HuH-7.5 (cell line): ENCODE results near the gene PIP5K1C.
"Not testable (repeated sequence)": the region's sequence is repeated elsewhere in the genome, so short reads cannot be mapped to it uniquely, and the experiment has no call there.

Experiments
- DNase-seq: peaks from one replicate; pipeline ENCODE4 v3.0.0; 2011; ENCODE audit warnings: low spot score

The PIP5K1C gene

DNA sequence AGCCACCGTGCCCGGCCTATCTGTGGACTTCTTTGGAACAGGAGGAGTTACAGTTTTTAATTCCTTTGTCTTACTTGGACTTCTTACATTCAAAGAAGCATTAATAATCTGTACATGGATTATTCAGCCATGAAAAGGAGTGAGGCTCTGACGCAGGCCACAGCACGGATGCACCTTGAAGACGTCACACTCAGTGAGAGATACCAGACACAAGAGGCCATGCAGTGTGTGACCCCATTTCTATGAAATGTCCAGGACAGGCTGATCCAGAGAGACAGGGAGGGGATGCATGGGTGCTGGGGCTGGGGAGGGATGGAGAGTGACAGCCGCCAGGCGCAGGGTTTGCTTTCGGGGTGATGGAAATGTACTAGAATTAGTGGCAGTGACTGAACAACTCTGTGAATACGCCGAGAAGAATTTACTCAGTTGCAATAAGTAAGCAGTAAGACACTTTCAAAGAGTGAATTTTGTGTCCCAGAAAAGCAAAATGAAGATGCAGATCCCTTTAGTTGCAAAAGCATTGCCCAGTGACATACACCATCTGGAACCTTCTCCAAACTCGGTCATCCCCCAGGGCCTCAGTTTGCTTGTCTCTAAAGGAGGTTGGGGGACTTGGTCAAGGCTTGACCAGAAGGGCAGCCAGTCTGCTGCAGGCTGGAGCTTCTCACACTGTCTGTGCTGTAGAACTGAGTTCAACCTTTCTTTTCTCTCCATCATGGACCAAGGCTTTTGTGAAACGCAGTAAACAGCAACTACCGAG, 25.3 kb downstream of the PIP5K1C start:
- DNase-seq: no peak

DNA sequence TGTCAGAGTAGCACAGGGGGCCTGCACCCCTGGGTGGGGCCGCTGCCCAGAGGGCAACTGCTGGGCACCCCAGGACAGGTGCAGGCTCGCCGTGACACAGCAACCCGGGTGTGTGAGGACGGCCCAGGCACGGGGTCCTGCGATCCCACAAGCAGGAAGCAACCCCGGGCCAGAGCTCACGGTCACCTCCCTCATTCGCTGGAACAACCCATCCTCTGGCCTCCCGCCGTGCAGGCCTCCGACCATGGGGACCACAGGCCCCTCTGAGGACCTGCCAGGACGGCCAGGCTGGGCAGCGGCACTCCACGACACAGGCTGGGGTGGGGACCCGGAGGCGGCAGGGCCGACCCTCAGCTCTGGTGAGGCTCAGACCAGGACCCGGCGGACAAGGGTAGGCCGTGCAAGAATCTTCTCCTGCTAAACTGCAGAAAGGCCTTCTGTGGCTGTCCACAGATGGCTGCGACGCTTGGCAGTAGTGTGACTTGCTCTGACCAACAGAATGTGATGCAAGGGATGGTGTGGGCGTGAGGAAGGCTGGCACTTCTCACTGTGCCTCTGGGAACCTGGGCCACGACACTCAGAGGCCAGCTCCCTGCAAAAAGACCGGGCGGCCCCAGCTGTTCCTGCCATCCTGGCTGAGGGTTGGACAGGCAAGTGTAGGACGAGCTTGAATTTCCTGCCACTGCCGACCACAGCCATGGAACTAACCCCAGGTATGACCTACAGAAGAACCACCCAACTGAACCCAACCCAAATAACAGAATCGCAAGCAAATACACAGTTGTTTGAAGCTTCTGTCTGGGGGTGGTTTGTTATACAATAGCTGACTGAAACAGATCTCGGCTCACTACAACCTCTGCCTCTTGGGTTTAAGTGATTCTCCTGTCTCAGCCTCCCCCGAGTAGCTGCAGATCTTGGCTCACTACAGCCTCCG, 26.5 kb downstream of the PIP5K1C start:
- no peak for DNase-seq

DNA sequence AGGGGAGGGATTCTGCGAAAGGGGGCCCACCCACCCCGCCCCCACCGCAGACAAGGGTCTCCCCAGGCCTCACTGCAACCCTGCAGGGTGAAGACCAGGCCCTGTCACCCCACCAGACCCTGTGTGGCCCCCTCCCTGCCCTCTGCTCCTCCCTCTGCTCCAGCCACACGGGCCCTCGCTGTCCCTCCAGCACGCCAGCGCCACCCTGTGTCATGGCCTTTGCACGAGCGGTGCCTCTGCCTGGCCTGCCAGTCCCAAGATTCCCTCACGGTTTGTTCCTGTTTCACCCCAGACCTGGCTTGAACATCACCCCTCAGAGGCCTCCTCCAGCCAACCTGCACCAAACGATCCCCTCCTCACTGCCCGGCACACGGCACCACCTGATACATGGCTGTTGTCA, 27.3 kb downstream of the PIP5K1C start:
- no peak for DNase-seq

DNA sequence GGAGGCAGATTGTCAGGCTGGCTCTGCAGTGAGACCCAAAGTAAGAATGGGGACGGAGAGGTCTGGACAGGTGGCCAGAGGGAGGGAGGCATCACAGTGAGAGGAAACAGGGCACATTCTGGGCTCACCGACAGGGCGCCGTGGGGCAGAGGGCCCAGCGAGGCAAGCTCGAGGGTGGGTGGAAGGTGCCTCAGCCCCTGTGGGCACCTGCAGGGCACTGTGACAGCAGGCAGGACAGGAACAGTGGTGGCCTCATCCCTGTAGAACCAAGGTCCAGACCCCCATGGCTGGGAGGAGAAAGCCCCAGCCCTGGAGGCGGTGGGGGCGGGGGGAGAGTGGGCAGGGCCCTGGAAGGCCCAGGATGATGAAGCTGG, 27.7 kb downstream of the PIP5K1C start:
- no peak for DNase-seq

DNA sequence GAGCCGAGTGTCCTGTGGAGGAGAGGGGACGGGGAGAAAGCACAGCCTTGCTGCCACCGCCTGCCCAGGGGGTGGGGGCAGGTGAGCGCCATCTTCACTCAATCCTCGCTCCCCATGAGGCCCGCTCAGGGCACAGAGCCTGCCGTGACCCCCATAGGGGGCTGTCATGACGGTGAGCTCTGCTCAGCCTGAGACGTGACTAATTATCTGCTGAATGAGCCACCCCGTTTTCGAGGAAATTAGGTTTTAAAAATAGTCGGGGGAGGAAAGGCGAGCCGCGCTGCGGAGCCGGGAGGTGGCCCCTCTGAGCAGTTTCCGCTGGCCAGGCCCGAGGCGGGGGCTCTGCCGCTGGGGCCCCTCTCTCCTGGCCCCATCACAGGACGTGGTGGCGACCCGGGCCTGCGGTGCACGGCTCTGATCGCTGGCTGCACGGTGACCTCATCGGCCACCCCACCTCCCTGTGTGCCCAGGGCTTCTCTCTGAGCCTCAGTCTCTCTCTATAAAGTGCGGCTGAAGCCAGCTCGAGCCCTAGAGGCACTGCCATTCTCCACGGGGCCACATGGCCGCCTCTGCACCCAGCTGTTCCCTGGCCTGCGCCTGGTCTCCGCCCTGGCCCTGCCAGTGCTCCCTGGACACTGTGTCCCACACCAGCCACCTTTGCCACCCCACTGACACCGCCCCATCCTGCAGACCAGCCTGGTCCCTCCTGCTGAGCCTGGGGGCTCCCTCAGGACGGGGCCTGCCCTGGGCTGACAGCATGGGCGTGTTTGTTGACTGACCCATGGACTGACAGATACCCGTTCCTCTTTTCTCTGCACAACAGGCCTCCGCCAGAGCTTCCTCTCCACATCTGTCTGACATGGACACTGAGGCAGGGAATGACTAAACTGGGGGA, 28.3 kb downstream of the PIP5K1C start:
- DNase-seq: no peak

DNA sequence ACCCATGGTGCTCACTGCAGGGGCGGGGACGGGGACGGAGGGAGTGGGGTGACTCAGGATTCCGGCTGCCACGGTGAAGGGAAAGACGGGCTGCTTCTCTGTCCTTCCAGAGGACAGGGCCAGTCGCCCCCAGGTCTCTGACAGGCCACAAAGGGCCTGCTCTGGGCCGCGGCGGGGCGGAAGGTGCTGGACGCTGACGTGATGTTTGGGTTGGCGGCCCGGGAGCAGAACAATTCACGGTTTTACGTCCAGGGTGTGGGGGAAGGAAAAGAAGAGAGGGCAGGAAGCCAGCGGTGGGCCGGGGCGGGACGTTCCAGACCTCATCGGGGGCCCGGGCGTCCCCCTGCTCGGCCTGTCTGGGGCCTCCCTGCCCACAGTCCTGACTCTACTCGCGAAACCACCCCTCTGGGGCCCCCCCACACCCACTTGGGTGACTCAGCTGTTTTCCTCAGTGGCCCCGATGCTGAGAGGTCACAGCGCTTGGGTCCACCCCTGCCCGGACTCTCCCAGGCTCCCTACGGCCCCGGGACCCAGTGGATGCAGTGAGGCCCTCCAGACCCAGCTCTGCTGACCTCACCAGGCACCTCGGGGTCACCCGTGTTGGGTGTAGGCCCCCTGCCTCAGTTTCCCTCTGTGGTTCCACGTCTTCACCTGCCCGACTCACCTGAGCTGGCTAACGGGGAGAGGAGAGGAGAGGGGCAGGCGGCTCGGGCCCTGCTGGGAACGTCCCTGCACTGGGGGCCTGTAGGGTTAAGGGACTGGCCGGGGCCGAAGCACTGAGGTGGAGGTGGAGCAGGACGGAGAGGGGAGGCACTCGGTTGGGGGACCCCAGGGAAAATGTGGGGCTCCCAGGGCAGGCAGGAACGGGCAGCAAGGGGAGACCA, 29.2 kb downstream of the PIP5K1C start:
- no peak for DNase-seq

DNA sequence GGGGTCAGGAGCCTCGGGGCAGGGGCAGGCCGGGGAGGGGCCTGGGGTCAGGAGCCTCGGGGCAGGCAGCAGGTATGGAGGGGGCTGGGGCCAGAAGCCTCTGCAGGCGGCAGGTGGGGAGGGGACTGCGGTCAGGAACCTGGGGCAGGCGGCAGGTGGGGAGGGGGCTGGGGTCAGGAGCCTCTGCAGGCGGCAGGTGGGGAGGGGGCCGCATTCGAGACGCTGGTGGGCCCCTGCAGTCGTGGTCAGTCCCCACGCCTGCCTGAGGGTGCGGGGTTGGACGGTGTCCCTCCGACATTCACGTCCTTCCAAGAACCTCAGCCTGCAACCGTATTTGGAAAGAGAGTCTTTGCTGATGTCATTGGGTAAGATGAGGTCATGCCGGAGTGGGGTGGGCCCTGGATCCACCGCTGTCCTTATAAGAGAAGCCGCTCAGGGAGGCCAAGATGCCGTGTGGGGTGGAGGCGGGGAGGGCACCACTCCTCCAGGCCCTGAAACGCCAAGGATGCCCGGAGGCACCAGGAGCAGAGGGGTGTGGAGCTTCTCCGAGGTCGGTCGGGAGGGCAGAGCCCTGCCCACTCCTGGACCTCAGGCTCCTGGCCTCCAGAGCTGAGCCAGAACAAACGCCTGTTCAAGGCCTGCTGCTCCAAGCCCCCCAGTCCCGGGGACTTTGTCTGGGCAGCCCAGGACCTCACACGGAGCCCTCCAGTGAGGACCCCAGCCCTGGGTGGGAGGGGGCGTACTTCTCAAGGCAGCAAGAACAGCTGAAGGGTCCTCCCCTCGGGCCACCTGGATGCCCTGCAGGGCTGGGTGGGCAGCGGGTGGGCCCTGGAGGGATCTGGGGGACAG, 30.1 kb downstream of the PIP5K1C start:
- DNase-seq: no peak

DNA sequence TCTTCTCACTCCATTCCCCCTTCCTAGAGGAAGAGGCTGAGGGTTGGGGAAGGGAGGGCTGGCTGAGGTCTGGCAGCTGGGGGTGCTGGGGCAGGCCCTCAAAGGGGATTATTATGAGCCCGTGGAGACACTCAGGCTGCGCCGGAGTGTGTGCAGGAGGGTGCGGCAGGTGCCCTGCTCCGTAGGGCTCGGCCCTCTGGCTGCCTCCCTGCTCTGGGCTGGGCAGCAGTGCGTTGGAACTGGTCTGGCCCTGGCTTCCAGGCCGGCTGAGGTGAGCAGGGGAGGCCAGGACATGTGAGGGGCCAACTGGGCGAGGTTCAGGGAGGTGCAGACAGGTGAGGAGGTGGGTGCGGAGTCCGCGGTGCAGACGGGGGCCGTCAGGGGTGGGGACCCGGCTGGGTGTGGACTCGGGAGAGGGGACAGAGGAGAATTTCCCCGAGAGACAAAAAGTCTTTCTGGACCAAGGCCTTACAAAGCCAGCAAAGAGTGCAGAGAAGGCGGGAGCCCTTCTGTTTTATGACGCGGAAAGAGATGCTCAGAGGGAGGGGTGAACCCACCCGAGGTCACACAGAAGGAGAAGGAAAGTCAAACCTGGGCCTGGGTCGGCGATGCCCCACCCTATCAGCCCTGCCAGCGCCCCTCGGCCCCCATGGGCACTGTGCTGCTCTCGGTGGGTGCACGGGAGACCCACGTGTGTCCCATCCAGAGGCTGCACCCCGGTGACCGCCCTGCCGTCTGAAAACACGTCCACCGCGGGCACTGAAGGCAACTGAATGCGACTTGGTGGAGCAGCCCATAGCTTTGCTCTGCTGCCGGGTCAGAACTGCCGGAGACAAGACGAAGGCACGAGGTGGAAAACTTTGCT, 31.0 kb downstream of the PIP5K1C start:
- DNase-seq: no peak

DNA sequence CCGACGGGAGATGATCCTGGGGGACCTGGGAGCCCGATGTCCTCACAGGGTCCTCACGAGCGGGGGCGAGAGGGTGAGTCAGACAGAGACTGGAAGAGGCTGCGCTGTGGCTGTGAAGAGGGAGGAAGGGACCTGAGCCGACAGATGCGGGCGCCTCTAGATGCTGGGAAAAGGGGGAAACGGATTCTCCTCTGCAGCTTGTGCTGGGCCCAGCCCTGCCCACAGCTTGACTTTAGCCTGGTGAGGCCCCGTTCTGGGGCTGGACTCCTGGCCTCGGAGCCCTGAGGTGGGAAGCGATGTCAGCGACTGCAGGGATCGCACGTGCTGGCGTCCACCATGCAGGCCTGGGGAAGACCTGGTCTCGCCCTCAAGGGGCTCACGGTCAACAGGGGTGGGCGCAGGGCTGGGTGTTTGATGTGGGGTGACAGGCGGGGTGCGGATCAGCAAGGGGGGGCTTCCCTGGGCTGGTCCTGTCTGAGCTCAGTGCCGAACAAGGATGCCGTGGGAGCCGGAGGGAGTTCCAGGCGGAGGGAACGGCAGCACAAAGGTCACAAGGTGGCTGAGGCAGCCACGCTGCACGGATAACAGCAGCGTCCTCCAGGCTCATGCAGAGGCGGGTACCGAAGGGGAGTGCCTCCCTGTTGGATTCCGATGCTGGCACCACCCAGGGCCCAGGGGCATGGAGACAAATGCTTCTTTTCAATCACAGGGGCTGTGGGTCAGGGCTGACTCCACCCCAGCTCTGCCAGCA, 31.8 kb downstream of the PIP5K1C start:
- DNase-seq: no peak

DNA sequence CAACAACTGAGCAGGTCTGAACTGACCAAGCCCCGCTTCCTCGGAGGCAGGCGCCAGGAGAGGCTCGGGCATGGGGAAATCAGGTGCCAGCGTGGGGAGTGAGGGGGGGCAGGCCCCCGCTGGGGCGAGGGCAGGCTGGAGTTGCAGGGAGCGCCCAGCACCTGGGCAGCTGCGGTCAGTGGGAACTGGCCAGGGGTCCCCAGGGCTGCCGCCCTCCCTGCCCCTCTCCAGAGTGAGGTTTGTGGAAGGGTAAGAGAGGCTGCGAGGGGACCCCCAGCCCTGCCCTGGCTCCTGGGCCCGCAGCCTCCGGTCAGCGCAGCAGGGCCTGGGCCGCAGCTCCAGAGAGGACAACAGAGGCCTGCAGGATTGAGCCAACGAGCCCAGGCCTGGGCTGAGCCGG, 32.5 kb downstream of the PIP5K1C start:
- no peak for DNase-seq

DNA sequence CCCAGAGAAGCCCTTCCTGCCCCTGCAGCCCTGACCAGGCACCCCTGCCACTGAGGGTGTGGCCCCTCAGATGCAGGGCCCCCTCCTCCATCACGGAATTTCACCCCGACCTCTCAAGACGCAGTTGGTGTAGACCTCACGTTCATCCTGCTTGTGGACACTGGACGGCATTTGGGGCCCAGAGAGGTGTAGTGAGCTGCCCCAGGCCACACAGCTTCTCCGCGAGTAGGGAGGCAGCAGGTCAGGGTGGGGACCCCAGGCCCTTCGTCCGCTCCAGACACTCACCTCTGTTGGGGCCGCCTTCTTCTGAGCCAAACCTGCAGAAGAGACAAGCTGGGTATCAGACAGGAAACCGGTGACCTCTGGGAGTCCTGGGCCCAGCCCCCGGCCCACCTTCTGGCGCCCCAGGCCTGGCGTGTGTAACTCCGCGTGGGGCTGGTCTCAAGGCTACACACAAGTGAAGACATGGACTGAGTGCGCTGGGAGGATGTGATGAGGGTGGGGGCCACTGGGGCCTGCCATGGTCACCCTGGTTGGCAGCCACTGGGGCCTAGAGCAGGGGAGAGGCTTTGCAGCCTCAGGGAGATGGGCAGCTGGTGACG, 33.1 kb downstream of the PIP5K1C start:
- DNase-seq: no peak

DNA sequence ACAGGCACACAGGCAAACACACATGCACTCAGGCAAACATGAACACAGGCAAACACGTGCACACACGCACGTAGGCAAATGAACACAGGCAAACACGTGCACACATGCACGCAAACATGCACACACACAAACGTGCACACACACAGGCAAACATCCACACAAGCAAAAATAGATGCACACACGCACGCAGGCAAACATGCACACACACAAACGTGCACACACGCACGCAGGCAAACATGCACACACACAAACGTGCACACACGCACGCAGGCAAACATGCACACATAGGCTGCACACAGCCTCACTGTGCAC, 33.8 kb downstream of the PIP5K1C start:
- not testable (repeated sequence) for DNase-seq

DNA sequence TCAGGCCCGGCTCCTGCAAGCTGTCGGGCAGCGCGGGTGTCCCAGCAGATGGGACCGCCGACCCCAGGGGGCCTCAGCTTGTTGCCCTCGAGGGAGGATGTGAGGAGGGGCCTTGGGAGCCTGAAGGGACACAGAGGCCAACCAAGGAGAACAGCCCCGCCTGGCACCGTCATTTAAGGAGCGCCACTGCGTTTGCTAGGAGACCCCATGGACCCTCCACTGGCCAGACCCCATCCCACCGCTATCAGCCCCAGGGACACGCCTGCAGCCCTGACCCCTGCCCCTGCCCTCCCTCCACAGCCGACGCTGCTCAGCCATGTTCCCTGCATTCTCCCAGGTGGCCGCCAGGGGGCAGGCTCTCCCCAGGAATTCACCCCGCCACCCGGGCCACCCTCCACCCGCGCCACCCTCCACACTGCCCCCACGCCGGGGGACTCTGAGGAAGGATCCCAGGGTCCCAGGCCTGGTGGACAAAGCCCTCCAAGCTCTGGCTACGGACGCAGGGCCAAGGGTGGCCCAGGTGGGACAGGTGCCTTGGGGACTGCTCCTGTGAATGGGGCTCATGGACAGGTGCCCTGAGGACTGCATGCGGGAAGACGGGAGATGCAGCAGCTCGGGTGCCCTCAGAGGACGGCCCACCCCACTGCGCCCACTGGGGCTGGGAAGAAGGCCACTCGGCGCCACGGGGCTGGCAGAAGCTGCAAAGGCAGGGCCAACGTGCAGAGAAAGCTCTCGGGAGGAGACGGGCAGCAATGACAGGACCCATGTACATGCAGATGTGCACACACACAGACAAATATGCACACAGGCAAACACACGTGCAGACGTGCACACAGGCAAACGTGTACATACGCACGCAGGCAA, 34.4 kb downstream of the PIP5K1C start:
- DNase-seq: peak; percentile 96

DNA sequence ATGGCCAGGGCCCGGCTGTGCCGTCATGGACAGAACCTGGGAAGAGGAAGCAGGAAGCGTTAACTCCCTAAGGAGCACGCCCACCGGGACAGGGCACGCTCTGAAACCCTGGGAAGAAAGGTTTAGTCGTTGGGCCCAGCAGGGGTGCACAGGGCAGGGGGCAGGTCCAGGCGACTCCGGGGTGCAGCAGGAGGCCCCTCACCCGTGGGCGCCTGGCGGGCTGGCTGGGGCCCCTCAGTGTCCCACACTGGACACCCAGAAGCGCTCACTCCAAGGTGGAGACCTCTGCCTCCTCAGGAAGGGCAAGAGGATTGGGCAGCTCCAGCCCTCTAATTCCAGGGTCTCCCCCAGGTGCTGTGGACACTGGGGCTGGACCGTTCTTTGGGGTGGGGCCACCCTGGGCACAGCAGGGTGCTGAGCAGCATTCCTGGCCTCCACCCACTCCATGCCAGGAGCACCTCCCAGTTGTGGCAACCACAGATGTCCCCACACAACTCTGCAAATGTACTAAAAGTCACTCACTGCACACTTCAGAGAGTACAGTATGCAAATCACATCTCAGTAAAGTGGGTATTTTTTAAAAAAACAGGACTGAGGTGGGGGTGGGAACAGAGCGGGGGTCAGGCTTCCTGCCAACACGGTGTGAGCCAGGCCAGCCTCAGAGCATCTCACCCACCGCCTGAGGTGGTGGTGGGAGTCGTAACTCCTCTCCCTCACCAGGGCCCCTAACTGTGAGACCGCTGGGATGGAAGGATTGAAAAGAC, 35.2 kb downstream of the PIP5K1C start:
- no peak for DNase-seq

DNA sequence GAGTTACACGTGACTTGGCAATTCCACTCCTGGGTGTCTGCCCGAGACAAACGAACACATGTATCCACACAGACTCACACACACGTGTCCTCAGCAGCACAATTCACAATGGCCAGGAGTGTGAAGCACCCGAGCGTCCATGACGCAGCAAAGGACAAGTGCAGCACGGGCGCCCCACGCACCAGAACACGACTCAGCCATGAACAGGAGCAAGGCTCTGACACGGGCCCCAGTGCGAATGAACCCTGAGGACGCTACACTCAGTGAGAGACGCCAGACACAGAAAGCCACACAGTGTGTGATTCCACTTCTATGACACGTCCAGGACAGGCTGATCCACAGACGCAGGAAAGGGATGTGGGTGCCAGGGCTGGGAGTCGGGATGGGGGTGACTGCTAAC, 36.4 kb downstream of the PIP5K1C start:
- no peak for DNase-seq
